GM19455 (cell line): ENCODE results near the gene INHA.

Experiments
- ATAC-seq: cut with Tn5 transposase; IDR thresholded peaks from one replicate; pipeline ENCODE4 v1.9.1; 2021; ENCODE audit not compliant: unreplicated experiment

Gene INHA

DNA sequence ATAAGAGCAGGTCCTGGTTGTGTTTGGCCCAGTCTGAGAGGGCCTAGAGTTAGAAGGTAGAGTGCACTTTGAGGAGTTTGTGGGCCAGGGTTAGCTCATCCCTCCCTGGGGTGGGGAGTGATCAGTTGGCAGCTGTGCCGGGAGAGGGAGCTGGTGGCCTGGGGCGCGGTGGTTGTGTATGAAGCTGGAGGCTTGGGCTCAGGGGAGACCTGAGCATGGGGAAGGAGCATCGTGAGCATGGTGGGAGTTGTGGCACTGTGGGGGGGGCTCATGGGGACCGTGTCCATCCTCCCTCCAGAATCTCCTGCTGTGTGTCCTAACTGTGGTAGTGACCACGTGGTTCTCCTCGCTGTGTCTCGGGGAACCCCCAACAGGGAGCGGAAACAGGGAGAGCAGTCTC, 39.2 kb downstream of the INHA start:
- no peak for ATAC-seq

- ATAC-seq, result no peak
Measured at GRCh38 chr2:219611866-219612576, 39.9 kb downstream of the INHA start.

GRCh38 chr2:219612577-219613286, 40.6 kb downstream of the INHA start:
- no peak for ATAC-seq

DNA sequence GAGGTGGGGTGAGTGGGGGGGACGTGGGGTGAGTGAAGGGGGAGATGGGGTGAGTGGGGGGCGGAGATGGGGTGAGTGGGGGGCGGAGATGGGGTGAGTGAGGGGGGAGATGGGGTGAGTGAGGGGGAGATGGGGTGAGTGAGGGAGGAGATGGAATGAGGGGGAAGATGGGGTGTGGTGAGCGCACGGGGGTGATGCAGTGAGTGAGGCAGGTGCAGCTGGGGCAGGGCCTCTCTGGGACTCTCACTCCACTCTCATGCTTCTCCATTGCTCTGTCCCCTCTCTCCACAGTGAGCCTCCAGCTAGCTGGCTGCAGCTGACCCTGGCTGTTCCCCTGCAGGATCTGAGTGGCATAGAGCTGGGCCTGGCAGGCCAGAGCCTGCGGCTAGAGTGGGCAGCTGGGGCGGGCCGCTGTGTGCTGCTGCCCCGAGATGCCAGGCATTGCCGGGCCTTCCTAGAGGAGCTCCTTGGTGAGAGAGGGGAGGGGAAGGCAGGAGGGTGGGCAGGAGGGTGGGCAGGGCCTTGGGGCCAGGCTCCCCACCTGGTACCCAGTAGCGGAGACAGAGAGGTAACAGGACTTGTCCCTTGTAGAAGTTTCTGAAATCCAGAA, 41.5 kb downstream of the INHA start:
- no peak for ATAC-seq

DNA sequence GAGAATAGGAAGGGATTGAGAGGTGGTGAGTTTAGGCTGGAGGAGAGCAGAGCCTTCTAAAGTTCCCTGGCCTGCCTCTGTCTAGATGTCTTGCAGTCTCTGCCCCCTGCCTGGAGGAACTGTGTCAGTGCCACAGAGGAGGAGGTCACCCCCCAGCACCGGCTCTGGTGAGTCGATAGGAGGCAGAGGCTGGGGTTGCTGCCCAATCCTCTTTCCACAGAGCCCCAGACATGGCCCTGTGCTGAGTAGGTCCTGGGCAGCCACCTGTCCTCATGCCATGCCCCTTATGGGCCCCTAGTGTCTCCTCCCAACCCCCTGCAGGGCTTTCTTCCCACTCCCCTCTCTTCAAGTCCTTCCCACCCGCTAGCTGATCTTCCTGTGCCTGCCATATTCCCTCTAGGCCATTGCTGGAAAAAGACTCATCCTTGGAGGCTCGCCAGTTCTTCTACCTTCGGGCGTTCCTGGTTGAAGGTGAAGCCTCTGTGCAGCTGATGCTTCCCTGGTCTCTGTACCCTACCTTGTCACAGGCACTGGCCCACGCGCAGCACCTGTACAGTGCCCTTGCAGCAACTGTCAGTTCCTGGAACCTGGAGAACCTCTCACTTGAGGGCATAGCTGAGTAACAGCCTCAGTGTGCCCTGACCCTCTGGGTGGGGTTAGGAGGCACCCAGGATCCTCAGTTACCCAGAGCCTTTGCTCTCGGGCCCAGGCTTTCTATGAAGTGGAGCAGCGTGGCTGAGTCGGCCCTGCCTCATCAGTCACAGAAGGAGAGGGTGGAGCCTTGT, 42.2 kb downstream of the INHA start:
- no peak for ATAC-seq

GRCh38 chr2:219615036-219615435, 42.9 kb downstream of the INHA start:
- no peak for ATAC-seq

DNA sequence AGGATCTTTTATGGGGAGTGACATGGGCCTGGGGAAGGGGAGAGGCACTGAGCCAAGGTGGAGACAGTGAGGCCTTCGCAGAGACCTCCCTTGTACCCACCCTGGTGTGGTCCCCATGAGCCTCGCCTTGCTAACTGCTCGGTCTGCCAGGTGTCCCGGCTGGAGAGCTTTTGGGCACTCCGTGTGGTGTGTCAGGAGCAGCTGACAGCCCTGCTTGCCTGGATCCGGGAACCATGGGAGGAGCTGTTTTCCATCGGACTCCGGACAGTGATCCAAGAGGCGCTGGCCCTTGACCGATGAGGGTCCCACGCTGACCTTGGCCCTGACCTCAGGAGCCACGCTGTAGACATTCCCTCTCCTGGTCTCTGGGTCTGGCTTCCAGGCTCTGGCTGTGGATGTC, 43.8 kb downstream of the INHA start:
- ATAC-seq, result no peak

DNA sequence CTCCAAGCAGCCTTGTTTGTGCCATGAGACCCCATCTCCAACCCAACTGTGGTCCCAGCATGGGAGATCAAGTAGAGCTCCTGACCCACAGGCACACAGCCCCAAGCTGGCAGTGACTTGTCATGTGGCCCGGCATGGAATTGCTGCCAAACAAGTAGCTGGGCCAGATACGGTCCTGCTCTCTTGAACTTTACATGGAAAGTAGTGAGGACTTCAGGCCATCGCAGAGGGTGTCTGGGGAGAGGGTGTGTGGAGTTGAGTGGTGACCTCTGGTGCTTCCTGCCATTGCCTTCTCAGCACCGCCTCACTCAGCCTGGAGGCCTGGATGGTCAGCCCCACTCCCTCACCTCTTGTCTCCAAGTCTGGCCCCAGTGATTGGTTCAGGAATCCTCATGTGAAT, 44.4 kb downstream of the INHA start:
- ATAC-seq, result no peak

DNA sequence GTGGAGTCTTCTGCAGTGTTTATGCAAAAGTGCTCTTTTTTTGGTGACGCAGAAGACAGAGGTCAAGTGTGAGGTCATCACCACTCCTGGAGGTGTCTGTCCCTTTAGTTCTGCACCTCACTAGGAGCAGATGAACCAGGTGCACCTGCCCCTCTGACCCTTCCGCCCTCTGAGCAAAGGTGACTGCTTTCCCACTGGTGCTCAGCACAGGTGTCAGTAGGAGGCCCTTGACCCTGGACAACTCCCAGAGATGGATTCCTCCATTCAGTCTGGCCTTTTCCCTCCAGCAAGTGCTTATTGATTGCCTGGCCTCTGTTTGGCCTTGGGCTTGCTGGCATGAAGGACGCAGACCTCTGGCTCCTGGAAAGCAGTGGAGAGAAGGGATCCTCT, 46.6 kb downstream of the INHA start:
- no peak for ATAC-seq

GRCh38 chr2:219619235-219619634, 47.1 kb downstream of the INHA start:
- ATAC-seq, result no peak

GRCh38 chr2:219620546-219620945, 48.4 kb downstream of the INHA start:
- ATAC-seq, result no peak

DNA sequence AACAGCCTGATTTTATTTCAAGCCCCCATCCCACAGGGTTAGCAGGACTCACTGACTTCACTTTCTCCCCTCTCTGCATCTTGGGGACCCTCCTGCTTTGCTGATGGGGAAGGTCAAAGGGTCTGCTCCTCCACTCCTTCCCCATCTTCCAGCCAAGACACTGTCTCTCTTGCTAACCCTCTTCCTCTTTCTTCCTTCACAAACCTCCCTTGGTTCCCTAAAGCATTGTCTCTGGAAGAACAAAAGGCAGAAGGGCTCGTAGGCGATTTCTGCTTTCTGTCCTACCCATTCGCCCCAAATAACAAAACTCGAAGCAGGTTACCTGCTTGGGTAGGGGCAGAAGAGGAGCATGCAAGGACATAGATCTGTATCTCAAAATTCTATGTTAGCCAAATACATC, 49.8 kb downstream of the INHA start:
- ATAC-seq, result no peak

- no peak for ATAC-seq
Measured at GRCh38 chr2:219622472-219622871, 50.4 kb downstream of the INHA start.

DNA sequence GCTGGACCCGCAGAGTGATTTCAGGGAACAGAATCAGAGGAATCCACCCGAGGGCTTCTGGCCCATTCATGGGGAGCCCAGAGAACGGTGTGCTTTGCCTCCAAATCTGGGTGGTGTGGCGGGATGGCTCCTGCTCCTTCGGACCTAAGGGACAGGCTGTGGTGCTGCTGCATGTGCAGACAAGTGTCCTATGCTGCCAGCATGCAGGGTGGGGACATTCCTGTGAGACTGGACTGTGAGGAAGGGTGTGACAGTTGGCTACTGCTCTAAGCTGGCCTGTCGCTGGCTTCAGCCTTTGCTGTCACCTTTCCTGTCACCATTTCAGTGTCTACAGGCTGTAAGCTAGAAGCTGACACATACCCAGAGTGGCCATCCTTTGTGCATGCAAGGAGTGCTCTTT, 52.5 kb downstream of the INHA start:
- ATAC-seq, result no peak

GRCh38 chr2:219625179-219625578, 53.1 kb downstream of the INHA start:
- no peak for ATAC-seq
